A204.1 (cell line): ENCODE measurements around the gene FOXO3.
"Not testable (repeated sequence)": the region's sequence is repeated elsewhere in the genome, so short reads cannot be mapped to it uniquely, and the experiment has no call there.

Experiments used
- FAIRE-seq: peaks from 2 replicates; lab custom pipeline; 2012; peaks lifted over from hg19 to GRCh38; lab: Jason Lieb, UNC

The FOXO3 gene

GRCh38 chr6:108560463-108561308, at the start of gene FOXO3:
TSS of gene FOXO3 (plus strand) at chr6:108560917. CDS start at chr6:108561209, 292 bp downstream.
- FAIRE-seq: no peak

GRCh38 chr6:108518714-108519576, 41.8 kb upstream of the FOXO3 start:
- no peak for FAIRE-seq

DNA sequence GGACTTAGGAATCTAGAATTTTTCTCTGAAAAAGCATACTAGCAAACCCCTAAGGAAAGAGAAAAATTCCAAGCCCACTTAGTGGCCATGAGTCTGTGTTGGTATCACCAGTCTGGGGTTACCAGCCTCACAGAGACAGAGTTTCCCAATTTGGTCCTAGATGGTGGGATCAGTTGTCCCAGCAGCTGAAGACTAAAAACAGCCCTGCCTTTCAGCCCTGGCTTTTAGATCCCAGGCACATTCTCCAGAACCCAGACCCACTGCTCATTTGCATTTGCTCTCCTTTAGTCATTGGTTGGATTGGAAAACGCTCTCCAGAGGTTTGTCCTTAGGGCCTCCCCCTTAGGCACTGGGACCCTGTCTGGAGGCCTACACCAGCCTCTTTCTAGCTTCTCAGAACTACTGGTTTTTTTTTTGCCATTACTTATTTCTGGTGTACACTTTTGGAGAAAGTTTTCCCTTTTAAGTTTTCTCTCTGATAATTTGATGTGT, 39.1 kb upstream of the FOXO3 start:
- no peak for FAIRE-seq

DNA sequence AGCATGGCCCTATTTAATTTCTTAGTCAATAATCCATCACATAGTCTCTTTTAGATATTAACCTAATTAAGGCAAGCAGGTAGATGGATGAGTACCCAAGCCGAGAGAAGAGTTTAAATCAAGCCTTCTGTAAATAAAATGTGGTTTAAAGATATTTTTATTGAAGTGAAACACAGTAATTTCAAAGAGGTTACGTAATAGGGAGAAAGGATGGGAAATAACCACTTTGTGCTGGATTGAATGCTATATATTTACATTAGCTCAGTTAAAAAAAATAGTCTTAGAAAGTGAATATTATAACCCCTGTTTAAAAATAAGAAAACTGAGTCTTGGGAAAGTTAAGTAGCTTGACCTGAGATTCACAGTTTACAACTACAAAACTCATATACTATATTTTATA, 37.0 kb upstream of the FOXO3 start:
- FAIRE-seq: no peak

DNA sequence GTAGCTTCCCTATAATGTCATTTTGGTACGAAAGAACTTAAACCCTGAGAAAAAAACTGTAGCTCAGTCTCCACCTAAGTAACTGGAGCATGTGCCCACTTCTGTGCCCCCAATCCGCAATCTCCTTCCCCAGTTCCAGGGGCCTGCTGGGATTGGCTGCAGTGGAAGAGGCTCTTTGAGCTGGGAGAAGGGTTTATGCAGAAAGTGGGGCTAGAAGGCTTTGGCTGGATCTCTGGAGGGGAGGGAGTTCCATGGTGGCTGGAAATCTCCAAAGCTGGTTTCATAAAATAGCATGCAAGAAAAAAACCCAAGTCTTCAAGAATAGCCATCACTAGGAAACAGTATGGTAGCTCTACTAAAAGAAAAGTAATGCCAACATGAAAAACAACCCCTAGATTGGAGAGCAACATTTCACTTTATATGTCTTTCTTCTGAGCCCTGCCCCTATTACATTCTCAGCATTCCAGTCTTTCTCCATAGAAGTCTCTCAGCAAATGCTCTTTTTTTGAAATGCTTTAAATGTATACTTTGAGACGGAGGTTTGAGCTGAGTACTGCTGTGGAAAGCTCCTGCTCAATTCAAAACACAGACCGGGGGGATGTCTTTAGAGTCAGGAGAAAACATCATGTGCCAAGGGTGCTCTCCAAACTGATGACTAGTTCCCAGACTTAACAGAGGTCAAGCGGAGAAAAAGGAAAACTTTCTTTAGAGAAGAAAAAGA, 36.0 kb upstream of the FOXO3 start:
- FAIRE-seq: no peak

- peak; percentile 90 for FAIRE-seq
Measured at GRCh38 chr6:108526739-108527174, 34.0 kb upstream of the FOXO3 start.

DNA sequence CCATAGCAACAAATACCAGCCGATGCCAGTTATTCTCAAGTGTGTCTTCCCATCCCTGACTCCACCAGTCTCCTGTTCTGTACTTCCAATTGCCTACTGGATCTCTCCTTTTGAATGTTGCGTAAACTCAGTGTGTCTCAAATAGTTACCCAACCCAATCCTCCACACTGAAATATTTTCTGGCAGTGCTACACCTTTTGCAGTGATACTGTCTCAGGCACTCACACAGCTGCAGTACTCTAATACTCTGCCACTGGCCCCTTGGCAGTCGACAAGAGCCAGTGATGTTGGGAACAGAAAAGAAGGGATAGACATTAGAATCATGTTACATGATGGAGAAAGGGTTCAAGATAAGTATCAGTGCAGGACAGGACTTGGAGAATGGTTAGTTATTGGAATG, 31.8 kb upstream of the FOXO3 start:
- no peak for FAIRE-seq

DNA sequence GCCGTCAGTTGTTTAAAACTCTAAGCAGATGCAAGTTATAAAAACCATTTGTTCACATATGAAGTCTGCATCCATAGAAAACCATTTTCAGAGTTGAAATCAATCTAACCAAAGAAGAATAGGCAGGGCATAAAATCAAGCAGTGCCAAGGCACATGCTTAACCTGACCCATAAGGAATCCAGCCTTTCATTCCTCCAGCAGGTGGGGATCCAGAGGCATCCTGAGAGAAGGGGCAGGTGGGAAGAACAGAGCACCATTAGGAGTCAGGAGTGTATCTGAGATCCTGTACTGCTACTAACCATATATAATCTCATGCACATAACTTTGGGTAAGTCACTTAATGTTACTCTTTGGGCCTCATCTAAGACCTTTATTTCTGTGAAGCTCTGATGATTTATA, 29.4 kb upstream of the FOXO3 start:
- FAIRE-seq: no peak

DNA sequence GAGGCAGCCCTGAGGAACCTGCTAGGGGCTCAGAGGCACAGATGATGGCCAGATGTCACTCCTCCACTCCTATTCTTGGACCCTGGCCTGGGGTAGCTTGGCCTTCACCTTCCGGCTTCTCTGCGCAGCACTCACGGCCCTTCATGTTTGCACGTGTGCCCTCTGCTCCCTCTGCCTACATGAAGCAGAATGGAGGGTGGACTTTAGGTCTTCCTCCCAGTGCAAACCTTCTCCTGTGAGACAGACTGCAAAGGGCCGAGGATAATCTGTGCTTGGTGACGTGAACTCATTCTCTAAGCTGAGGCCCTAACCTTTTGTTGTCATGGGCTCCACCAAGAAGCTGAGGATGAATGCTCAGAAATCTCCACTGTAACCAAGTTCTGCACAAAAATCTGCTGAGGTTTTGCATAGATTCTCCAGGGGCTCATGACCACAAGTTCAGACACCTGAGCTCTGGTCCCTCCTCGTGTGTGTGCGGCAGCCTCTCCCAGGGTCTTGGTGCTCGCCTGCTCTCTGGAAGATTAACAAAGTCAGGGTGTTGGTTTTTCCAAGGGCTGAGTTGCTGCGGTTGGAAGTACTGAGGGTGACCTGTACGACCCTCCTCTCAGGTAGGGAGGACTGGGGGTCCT, 25.5 kb upstream of the FOXO3 start:
- FAIRE-seq: no peak

DNA sequence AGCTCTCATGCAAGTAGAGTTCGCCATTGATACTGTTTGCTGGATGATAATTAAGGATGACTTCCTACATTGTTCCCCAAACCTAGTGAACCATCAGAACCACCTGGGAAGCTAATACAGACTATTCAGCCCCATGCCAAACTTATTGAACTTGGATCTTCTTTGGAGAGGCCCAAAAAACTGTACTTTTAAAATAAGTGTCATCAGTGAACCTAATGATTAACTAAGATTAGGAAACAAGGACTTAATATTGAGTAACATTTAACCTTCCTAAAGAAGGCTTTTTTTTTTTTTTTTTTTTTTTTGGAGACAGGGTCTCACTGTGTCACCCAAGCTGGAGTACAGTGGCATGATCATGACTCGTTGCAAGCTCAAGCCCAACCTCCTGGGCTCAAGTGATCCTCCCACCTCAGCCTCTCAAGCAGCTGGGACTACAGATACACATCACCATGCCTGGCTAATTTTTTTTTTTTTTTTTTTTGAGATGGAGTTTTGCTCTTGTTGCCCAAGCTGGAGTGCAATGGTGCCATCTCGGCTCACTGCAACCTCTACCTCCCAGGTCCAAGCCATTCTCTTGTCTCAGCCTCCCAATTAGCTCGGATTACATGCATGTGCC, 24.7 kb upstream of the FOXO3 start:
- not testable (repeated sequence) for FAIRE-seq

DNA sequence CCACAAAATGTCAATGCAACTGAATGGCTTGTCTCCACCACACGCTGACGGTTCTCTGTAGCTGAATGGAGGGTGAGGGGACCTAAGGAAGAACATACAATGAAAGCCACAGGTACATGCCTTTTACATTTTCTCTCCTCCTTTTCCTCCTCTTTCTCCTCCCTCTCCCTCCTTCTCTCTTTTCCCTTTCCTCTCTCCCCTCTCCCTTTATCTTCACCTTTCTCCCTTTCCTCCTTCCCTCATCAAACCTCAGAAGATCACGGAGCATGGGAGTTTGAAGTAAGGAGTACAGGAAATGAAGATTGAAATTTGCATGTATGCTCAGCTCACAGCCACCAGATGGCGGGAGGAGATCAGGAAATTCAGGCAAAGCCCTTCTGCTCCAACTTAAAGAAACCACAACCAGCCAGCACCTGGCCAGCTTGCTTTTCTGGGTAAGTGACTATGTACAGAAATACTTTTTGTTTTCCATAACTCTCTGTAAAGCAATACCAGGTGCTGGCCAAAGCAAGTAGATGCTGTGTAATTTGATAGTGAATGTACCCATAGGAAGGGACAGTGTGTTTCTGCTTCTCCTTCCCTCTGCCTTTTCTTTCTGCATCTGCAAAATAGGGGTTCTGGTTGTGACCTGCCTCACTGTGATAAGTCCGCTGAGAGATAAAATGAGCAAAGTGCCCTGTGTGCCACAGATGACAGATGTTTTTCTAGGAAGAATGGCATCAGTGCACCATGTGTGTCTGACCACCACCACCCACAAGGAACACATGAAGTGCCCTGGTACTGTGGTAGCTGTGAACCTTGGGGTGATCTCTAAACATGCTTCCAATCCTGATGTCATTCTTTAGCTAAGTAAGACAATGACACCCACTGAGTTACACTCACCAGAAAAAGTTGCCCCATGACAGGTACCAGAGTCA, 18.6 kb upstream of the FOXO3 start:
- FAIRE-seq: peak; percentile 88

GRCh38 chr6:108543175-108543940, 17.4 kb upstream of the FOXO3 start:
- no peak for FAIRE-seq

- no peak for FAIRE-seq
Measured at GRCh38 chr6:108544606-108545005, 16.1 kb upstream of the FOXO3 start.

- no peak for FAIRE-seq
Measured at GRCh38 chr6:108546079-108547049, 14.4 kb upstream of the FOXO3 start.

DNA sequence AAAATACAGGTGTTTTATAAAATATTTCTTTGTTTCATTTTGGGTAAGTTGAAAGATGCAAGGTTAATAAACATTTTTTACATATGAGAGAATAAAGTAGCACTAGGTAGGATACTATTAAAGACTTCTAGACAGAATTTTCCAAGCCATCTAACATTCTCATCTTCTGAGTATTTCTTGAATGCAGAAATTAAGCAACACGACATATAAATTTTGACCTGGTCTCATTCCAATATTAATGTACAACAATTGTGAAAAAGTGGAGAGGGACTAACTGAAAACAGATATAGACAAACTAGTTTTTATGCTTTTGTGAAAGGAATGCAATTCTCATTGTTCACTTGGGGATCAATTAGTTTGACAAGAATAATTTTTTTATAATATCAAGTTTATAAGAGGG, 11.5 kb upstream of the FOXO3 start:
- no peak for FAIRE-seq

DNA sequence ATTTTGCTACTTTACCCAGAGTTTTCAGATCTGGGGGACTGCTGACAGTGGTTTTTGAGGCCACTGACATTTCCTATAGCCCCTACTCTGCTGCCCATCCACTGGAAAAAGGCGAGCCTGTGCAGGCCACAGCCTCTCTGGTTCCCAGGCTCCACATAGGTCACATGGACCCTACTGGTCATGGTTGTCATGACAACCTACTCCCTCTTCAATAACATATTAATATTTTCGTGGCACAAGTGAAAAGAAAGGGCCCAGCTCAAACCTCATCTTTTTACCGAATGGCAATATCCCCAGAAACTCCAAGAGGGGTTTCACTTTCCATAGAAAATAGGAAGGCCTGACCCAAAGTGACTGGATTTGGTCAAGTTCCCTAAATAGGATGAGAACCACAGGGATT, 11.0 kb upstream of the FOXO3 start:
- FAIRE-seq: no peak

- no peak for FAIRE-seq
Measured at GRCh38 chr6:108550256-108550655, 10.5 kb upstream of the FOXO3 start.

GRCh38 chr6:108555399-108556052, 5.2 kb upstream of the FOXO3 start:
- no peak for FAIRE-seq
